Fibroblast of mammary gland (primary cell): ENCODE data around the gene CHAT.

Experiments
- DNase-seq: peaks from one replicate; pipeline ENCODE4 v3.0.0-alpha.2; 2010; ENCODE audit warnings: low read depth
- H3K4me3 ChIP-seq: 2 replicates; pipeline ENCODE4 v1.5.1; 2011; ENCODE audit warnings: low read depth, mild to moderate bottlenecking, low read length, moderate library complexity; ENCODE audit not compliant: control insufficient read depth
- TF ChIP-seq, protein P1 (sequence below): conservative IDR thresholded peaks from 2 replicates; pipeline ENCODE4 v1.5.1; 2011; ENCODE audit warnings: low read depth, low read length, inconsistent platforms; ENCODE audit not compliant: control insufficient read depth, insufficient read depth

The CHAT gene

DNA sequence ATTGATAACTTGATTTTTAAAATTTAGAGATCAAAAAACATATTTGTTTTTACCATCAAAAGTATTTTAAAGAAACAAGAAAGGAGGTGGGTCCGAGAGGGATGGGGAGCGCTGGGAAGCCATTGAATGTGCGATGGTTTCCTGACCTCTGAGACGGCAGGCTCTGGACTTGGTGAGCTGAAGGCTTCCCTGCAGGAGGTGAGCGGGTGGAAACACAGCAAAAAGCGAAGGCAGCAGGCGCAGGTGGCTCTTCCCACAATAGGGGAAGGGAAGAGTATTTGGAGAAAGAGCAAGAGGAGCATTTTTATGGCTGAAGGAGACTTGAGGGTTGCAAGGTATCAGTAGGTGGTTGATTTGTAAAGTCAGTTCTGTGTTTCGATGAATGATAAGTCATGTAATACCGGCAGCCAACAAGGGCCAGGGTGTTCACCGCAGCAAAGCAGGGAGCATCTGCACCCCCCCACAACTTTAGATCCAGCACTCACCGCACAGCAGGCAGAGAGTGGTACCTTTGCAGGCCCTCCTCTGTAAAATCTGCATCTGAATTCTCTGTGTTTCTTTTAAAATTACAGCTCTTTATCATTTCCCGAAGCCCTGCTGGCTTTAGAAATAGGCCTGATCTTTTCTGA lies 76.2 kb downstream of the CHAT start:
- TF ChIP-seq, protein P1, sequence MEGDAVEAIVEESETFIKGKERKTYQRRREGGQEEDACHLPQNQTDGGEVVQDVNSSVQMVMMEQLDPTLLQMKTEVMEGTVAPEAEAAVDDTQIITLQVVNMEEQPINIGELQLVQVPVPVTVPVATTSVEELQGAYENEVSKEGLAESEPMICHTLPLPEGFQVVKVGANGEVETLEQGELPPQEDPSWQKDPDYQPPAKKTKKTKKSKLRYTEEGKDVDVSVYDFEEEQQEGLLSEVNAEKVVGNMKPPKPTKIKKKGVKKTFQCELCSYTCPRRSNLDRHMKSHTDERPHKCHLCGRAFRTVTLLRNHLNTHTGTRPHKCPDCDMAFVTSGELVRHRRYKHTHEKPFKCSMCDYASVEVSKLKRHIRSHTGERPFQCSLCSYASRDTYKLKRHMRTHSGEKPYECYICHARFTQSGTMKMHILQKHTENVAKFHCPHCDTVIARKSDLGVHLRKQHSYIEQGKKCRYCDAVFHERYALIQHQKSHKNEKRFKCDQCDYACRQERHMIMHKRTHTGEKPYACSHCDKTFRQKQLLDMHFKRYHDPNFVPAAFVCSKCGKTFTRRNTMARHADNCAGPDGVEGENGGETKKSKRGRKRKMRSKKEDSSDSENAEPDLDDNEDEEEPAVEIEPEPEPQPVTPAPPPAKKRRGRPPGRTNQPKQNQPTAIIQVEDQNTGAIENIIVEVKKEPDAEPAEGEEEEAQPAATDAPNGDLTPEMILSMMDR = no peak
- DNase-seq = no peak

GRCh38 chr10:49690698-49691356 lies 77.0 kb downstream of the CHAT start:
- TF ChIP-seq, protein P1 = no peak
- H3K4me3 ChIP-seq = no peak overlapping the region
- DNase-seq = peak; percentile 10

More for the DNA sequence above, 76.2 kb downstream of the CHAT start:
- no peak overlapping the region for H3K4me3 ChIP-seq

- TF ChIP-seq, protein P1 = no peak
- DNase-seq = no peak
- no peak overlapping the region for H3K4me3 ChIP-seq
These were observed 77.8 kb downstream of the CHAT start for GRCh38 chr10:49691588-49691987.

DNA sequence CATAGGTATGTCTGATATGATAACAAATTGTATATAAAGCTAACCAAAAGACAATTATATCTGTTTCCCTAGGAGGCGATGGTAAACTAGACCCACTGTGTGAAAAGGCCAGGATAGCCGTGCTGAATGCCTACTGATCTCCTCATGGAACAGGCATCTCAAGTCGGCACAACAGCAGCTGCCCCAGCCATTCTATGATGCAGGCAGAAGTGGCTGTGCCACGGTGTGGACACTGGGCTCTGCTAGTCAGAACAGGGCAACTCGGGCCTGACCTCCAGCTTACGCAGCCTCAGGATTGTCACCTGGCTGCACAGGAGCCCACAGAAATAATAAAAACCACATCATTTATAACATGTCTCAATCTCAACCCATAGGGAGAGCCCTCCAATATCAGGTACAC lies 80.6 kb downstream of the CHAT start:
- TF ChIP-seq, protein P1 = no peak
- no peak for DNase-seq
- H3K4me3 ChIP-seq = no peak overlapping the region

DNA sequence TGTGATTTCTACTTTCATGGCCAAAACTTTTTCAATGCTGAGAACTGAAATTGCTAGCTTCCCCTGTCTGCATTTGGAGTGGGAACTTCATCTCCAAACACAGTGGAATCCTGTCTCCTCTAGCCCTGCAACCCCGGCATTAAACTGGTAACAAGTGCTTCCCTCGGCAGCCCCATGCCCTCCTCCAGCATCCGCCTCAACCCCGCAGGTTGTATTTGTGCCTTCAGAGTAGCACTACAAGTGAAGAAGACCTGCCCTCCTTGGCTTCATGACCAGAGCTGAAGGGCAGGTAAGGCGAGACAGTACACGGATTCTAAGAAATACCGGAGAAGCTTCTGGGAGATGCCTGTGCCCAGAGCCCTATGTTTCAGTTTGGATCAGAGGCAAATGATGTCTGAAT lies 82.5 kb downstream of the CHAT start:
- DNase-seq = no peak
- TF ChIP-seq, protein P1 = no peak
- no peak overlapping the region for H3K4me3 ChIP-seq

GRCh38 chr10:49698679-49699078 lies 84.8 kb downstream of the CHAT start:
- TF ChIP-seq, protein P1 = no peak
- H3K4me3 ChIP-seq = no peak overlapping the region
- DNase-seq = no peak
